HepG2 (cell line): ENCODE data around the gene ADM5. TPM values are rescaled to one million over a fixed set of nuclear protein-coding genes. Genes with fewer than 3 reads are reported as not detected.

Source experiments
- ARNTL ChIP-seq: sonication (generic); formaldehyde crosslinking; IDR thresholded peaks from 2 replicates; pipeline ENCODE4 v1.4.0; 2020; ENCODE audit warnings: mild to moderate bottlenecking, missing genetic modification reagents
- ELF1 ChIP-seq: sonication (generic); formaldehyde crosslinking; IDR thresholded peaks from 2 replicates; pipeline ENCODE4 v1.4.0; 2020; ENCODE audit warnings: missing genetic modification reagents
- ERF ChIP-seq: IDR thresholded peaks from 2 replicates; pipeline ENCODE4 v1.6.1; 2018; ENCODE audit warnings: missing biosample characterization, missing genetic modification reagents
- FOXP1 ChIP-seq, 2 experiments: fragments of 450-650 bp in 1 of 2; IDR thresholded peaks; 2 replicates each; pipeline ENCODE4 v1.6.1; 2017 to 2018; ENCODE audit warnings: antibody characterized with exemption in 1 of 2
- MAF1 ChIP-seq: sonication (generic); formaldehyde crosslinking; IDR thresholded peaks from 2 replicates; pipeline ENCODE4 v1.5.0; 2020; ENCODE audit warnings: missing genetic modification reagents, borderline replicate concordance
- PHB2 ChIP-seq: fragments of 450-650 bp; IDR thresholded peaks from 2 replicates; pipeline ENCODE4 v1.6.1; 2018; ENCODE audit not compliant: partially characterized antibody
- SNRNP70 ChIP-seq: fragments of 200-400 bp; formaldehyde crosslinking; IDR thresholded peaks from 2 replicates; pipeline ENCODE4 v1.6.1; 2017; ENCODE audit warnings: mild to moderate bottlenecking, low read depth, low read length, moderate library complexity
- ZIK1 ChIP-seq: sonication (generic); formaldehyde crosslinking; IDR thresholded peaks from 2 replicates; pipeline ENCODE4 v1.5.0; 2020; ENCODE audit warnings: mild to moderate bottlenecking, low read depth, missing genetic modification reagents, borderline replicate concordance
- ZKSCAN5 ChIP-seq: sonication (generic); formaldehyde crosslinking; IDR thresholded peaks from 2 replicates; pipeline ENCODE4 v1.5.1; 2020; ENCODE audit warnings: mild to moderate bottlenecking, missing genetic modification reagents
- ZNF143 ChIP-seq: sonication (generic); formaldehyde crosslinking; IDR thresholded peaks from 2 replicates; pipeline ENCODE4 v1.4.0; 2020; ENCODE audit warnings: missing genetic modification reagents
- ZNF160 ChIP-seq: sonication (generic); formaldehyde crosslinking; IDR thresholded peaks from 2 replicates; pipeline ENCODE4 v1.8.0; 2022; ENCODE audit warnings: mild to moderate bottlenecking, inconsistent platforms, missing genetic modification reagents
- ZNF746 ChIP-seq: sonication (generic); formaldehyde crosslinking; IDR thresholded peaks from 2 replicates; pipeline ENCODE4 v1.8.0; 2022; ENCODE audit warnings: mild to moderate bottlenecking, missing genetic modification reagents
- polyA plus RNA-seq, 8 experiments: library from polyadenylated mRNA; depleted of rRNA in 3 of 8; stranded (reverse) in 7 of 8; unstranded in 1 of 8; fragments of >200 nt; fragmentation: Illumina TruSeq in 4 of 8; extraction: Trizol in 4 of 8; gene quantifications; 2 replicates each; pipeline versions ENCODE4 v1.2.1 to v1.2.3, GENCODE V29; 2011 to 2016; ENCODE audit warnings: low read depth in 4 of 8, missing spikeins in 1 of 8, mixed read lengths in 1 of 8; ENCODE audit not compliant: insufficient read depth in 1 of 8
- total RNA-seq, 5 experiments: library from RNA; depleted of rRNA; stranded (reverse); fragments of >200 nt; fragmentation: Illumina TruSeq; extraction: Trizol; gene quantifications; 2 replicates each; pipeline ENCODE4 v1.2.3, GENCODE V29; 2016; ENCODE audit warnings: low read depth in 1 of 5
- TF ChIP-seq, protein P1 (sequence below): IDR thresholded peaks from 2 replicates; pipeline ENCODE4 v1.6.1; 2018; ENCODE audit warnings: missing genetic modification reagents, mild to moderate bottlenecking, missing compliant biosample characterization
- TF ChIP-seq, protein P2 (sequence below): sonication (generic); formaldehyde crosslinking; IDR thresholded peaks from 2 replicates; pipeline ENCODE4 v1.8.0; 2022; ENCODE audit warnings: mild to moderate bottlenecking, missing genetic modification reagents; ENCODE audit not compliant: insufficient replicate concordance
- TF ChIP-seq, protein P3 (sequence below): sonication (generic); formaldehyde crosslinking; conservative IDR thresholded peaks from 2 replicates; pipeline ENCODE4 v1.4.0; 2020; ENCODE audit warnings: missing genetic modification reagents
- TF ChIP-seq, protein P4 (sequence below): sonication (generic); formaldehyde crosslinking; IDR thresholded peaks from 2 replicates; pipeline ENCODE4 v1.5.1; 2020; ENCODE audit warnings: mild to moderate bottlenecking, missing genetic modification reagents, moderate library complexity

ADM5 gene
- total and polyA plus RNA-seq, 2 of the 13 experiments (the other 11 are each of a cell fraction or from before 2014, with no cell fraction given), result 2.7 to 4.1 TPM

DNA sequence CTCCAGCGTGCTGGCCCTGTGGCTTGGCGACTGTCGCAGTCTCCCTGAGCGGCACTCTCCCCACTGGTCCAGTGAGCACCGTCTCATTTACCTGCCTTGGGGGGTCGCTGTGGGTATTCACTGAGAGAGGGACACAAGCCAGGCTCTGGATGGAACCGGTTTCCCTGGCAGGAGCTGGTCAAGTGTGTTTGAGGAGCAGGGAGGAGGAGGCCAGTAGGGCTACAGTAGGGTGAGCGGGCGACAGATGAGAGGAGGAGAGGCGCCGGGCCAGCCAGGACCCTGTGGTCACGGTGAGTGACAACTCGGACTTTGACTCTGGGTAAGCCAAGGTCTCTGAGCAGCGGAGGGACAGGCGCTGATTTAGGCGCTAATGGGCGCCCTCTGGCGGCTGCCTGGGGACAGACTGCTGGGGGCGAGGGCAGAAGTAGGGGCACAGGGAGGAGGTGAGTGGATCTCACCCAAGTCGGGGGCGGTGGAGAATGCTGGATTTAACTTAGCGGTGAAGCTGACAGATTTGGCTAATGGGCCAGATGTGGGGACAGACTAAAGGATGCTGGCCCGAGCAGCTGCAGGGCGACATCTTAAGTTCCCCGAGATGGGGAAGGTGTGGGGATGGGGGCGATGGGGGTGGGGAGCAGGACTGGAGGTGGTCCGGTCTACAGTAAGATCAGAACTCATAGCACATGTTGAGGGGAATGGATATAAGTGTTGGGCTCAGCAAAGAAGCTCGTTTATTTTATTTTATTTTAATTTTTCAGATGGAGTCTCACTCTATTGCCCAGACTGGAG is 17.1 kb upstream of the ADM5 start (continued):
- TF ChIP-seq SNRNP70, result no peak
- TF ChIP-seq, protein P1, sequence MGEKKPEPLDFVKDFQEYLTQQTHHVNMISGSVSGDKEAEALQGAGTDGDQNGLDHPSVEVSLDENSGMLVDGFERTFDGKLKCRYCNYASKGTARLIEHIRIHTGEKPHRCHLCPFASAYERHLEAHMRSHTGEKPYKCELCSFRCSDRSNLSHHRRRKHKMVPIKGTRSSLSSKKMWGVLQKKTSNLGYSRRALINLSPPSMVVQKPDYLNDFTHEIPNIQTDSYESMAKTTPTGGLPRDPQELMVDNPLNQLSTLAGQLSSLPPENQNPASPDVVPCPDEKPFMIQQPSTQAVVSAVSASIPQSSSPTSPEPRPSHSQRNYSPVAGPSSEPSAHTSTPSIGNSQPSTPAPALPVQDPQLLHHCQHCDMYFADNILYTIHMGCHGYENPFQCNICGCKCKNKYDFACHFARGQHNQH (CRISPR knock-in tag), result peak; percentile 87; the same call in 1 of the 2 replicates
- TF ChIP-seq ELF1 (CRISPR knock-in tag), result no peak
- 0 out of 2 replicates have a peak, but pooled peaks have one; percentile 53 for TF ChIP-seq ARNTL (CRISPR knock-in tag)
- TF ChIP-seq ERF (CRISPR knock-in tag), result peak; percentile 73; the same call in 1 of the 2 replicates
- TF ChIP-seq ZNF160, result no peak
- TF ChIP-seq ZKSCAN5 (CRISPR knock-in tag), result 0 out of 2 replicates have a peak, but pooled peaks have one; percentile 26
- TF ChIP-seq, protein P2, sequence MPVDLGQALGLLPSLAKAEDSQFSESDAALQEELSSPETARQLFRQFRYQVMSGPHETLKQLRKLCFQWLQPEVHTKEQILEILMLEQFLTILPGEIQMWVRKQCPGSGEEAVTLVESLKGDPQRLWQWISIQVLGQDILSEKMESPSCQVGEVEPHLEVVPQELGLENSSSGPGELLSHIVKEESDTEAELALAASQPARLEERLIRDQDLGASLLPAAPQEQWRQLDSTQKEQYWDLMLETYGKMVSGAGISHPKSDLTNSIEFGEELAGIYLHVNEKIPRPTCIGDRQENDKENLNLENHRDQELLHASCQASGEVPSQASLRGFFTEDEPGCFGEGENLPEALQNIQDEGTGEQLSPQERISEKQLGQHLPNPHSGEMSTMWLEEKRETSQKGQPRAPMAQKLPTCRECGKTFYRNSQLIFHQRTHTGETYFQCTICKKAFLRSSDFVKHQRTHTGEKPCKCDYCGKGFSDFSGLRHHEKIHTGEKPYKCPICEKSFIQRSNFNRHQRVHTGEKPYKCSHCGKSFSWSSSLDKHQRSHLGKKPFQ (CRISPR knock-in tag), result no peak
- TF ChIP-seq, protein P3, sequence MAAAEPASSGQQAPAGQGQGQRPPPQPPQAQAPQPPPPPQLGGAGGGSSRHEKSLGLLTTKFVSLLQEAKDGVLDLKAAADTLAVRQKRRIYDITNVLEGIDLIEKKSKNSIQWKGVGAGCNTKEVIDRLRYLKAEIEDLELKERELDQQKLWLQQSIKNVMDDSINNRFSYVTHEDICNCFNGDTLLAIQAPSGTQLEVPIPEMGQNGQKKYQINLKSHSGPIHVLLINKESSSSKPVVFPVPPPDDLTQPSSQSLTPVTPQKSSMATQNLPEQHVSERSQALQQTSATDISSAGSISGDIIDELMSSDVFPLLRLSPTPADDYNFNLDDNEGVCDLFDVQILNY (CRISPR knock-in tag), result no peak
- TF ChIP-seq ZIK1, result no peak
- no peak for TF ChIP-seq FOXP1 (IDR thresholded peaks at IDR 0.05)
- TF ChIP-seq FOXP1 (CRISPR knock-in tag; IDR thresholded peaks at IDR 0.05), result no peak
- peak; percentile 62; the same call in 1 of the 2 replicates for TF ChIP-seq ZNF143
- no peak for TF ChIP-seq ZNF746 (CRISPR knock-in tag)
- no peak for TF ChIP-seq PHB2
- TF ChIP-seq MAF1 (CRISPR knock-in tag), result no peak
- TF ChIP-seq, protein P4, sequence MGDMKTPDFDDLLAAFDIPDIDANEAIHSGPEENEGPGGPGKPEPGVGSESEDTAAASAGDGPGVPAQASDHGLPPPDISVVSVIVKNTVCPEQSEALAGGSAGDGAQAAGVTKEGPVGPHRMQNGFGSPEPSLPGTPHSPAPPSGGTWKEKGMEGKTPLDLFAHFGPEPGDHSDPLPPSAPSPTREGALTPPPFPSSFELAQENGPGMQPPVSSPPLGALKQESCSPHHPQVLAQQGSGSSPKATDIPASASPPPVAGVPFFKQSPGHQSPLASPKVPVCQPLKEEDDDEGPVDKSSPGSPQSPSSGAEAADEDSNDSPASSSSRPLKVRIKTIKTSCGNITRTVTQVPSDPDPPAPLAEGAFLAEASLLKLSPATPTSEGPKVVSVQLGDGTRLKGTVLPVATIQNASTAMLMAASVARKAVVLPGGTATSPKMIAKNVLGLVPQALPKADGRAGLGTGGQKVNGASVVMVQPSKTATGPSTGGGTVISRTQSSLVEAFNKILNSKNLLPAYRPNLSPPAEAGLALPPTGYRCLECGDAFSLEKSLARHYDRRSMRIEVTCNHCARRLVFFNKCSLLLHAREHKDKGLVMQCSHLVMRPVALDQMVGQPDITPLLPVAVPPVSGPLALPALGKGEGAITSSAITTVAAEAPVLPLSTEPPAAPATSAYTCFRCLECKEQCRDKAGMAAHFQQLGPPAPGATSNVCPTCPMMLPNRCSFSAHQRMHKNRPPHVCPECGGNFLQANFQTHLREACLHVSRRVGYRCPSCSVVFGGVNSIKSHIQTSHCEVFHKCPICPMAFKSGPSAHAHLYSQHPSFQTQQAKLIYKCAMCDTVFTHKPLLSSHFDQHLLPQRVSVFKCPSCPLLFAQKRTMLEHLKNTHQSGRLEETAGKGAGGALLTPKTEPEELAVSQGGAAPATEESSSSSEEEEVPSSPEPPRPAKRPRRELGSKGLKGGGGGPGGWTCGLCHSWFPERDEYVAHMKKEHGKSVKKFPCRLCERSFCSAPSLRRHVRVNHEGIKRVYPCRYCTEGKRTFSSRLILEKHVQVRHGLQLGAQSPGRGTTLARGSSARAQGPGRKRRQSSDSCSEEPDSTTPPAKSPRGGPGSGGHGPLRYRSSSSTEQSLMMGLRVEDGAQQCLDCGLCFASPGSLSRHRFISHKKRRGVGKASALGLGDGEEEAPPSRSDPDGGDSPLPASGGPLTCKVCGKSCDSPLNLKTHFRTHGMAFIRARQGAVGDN (CRISPR knock-in tag), result peak; percentile 92
